Sciatic nerve (tissue), 2 donors: Measurements from ENCODE around the gene SMIM36. TPM values are rescaled to one million over a fixed set of nuclear protein-coding genes. Genes with fewer than 3 reads are reported as not detected.
"Not testable (repeated sequence)": the region's sequence is repeated elsewhere in the genome, so short reads cannot be mapped to it uniquely, and the experiment has no call there.

Source experiments
- ATAC-seq: fragments of 200-7000 bp; cut with Tn5 transposase; one replicate; pipeline ENCODE4 v1.9.1; 2020; ENCODE audit warnings: mild to moderate bottlenecking, moderate library complexity
- DNase-seq: peaks from one replicate; pipeline ENCODE4 v3.0.0-alpha.2; 2020; ENCODE audit warnings: low spot score
- intact Hi-C: fragments of 100-400 bp; cut with DNase I; formaldehyde crosslinking; loops from one replicate; pipeline ENCODE4 v1.14.2; 2022
- total RNA-seq: library from RNA; stranded (reverse); fragmentation: NEBNext Ultra II Directional; extraction: Animal tissue kit (Norgen Biotek cat#: 25700); gene quantifications from one replicate; pipeline ENCODE4 v1.2.1, GENCODE V29; 2021
- donor health status: DM: no; HTN: no; CAD: no.
- donor health status: DM: no; HTN: no; CAD: no.

SMIM36 gene
- total RNA-seq, 1 donor from 2014 or later: not detected

DNA sequence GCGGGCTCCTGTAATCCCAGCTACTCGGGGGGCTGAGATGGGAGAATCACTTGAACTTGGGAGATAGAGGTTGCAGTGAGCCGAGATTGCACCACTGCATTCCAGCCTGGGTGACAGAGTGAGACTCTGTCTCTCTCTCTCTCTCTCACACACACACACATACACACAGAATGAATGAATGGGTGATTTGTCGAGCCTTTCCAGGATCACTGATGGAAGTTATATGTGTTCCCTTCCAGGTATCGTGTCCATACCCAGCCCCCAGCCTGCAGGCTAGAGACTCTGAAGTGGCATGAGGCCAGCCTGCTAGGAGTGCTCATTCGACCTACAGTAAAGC, 88.5 kb downstream of the SMIM36 start:
- DNase-seq, ATAC-seq, intact Hi-C loops: not testable (repeated sequence)

DNA sequence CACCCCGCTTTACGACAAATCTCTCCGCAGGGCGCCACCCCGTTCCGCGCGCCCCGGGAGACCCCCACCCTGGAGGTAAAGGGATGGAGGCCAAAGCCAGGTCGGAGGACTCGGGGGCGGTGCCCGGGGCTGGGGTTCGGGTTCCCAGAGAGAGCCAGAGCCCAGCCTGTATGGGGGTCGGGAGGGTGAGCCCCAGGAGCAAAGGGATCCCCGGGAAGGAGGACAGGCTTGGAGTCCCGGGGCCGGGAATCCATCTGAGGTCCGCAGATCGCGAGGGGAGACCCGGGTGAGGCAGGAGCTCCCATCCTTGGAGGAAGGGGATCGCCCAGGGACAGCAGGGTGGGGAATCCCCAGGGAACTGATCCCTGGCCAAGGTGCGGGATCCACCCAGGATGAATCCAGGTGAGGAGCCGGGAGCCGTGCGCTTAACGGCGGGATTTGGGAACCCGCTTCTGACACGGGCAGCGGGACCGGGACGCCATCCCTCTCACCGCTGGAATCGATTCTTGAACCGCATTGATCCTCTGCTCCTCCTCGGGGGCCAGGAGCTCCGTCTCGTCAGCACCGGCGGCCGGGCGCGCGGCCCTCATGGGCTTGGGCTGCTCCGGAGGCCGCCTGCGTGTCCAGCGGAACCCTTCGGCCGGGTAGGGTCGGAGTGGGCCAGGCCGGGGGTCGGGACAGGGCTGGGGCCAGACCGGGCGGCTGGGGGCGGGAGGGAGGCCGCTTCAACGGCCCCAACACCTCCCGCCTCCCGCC, 89.9 kb downstream of the SMIM36 start, which contains the start of gene MMD:
Gene MMD, minus strand, starts transcription at position 657 of the 756 bp plus-strand sequence. Its CDS starts 140 bp downstream, at position 517.
- ATAC-seq (peak; percentile 38), DNase-seq (no peak)
- intact Hi-C loops: no loop called here

DNA sequence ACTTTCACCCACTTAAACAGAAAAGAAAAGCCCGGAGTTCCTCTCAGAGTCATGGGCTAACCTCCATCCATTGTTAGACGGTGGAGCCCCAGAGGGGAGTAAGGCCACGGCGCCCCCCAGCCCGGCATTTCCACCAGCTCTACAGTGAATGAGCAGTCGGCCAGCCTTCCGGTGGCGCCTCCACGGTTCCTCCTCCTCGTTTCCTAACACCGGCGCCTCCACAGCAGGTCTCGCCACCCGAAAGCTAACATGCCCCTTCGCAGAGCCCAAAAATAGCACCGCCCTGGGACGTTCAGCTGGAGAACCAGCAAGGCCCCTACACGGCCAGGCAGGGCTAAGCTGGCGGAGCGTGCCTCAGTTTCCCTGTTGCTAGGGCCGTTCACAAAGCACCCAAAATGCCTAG, 90.5 kb downstream of the SMIM36 start:
- ATAC-seq (peak; percentile 35), DNase-seq (peak; percentile 71)
- intact Hi-C loops: no loop called here

DNA sequence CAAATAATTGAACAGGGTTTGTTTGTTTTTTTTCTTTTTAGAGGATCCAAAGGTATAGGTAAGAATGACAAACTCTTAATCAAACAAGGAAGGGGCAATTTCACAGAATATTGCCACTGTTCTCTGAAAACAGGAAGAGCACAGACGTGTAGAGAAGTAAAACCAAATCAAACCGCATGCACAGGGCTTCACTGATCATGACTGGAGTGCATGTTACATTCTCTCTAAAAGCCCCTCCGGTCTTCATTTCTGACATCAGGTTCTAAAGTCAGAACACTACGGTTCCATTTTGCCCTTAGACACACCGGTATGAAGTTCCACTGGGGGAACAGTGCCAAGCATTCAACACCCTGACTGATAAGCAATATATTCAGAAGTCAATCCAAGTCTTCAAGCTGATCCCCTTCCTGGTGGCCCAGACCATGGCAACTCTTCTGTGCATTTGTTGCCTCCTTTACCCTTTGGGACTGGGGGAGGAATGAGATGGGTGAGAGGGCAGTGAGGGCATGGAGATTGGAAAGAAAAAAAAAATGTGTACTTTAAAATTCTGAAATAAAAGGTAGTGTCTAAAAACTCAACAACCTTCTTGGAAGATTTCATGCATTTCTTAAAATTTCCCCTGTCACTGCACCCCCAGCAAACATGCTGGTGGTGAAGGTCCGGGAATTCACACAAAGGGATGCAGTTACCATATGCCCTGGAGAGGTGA, 91.0 kb downstream of the SMIM36 start:
- intact Hi-C loops: no loop called here
- no peak for DNase-seq
- ATAC-seq: no peak

DNA sequence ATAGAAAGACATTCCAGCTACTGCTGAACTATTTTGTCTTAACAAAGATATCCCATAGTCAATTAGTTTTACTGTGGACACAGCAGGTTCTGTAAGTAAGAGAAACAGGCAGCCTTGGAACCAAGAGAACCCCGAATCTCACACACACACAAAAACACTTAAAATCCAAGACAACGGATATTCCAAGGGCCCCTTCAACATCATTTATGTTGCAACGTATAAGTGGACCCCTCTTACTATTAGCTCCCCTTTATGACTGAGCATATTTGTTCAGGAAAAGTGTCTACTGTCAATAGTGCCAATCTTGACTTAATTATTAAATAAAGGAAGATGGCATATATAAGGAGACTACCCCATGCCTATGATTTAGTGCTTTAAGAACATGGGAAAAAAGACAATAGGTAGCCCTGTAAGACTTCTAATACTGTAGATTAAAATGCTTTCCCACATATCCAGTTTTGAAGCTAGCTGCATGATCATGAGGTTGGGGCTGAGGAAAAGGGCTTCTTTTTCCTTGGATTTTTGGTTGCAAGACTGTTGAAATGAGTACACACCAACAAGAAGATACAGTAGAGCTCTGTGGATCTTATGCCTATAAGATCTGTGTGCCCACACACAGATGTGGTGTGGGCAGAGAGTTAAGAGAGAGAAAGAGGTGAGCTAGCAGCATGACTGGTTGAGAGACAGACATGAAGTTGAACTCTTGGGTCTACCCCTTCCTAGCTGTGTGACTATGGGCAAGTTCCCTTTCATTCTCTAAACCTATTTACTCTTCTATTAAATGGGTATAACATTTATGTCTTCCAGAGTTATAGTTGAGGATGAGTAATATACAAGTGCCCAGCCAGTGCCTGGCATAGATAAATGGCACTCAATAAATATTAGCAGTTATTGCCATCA, 92.6 kb downstream of the SMIM36 start:
- DNase-seq: no peak
- intact Hi-C loops: loop anchor here (10.0 kb wide), 1 partner anchor 424 kb away; no protein-coding TSS in a partner anchor
- no peak for ATAC-seq

DNA sequence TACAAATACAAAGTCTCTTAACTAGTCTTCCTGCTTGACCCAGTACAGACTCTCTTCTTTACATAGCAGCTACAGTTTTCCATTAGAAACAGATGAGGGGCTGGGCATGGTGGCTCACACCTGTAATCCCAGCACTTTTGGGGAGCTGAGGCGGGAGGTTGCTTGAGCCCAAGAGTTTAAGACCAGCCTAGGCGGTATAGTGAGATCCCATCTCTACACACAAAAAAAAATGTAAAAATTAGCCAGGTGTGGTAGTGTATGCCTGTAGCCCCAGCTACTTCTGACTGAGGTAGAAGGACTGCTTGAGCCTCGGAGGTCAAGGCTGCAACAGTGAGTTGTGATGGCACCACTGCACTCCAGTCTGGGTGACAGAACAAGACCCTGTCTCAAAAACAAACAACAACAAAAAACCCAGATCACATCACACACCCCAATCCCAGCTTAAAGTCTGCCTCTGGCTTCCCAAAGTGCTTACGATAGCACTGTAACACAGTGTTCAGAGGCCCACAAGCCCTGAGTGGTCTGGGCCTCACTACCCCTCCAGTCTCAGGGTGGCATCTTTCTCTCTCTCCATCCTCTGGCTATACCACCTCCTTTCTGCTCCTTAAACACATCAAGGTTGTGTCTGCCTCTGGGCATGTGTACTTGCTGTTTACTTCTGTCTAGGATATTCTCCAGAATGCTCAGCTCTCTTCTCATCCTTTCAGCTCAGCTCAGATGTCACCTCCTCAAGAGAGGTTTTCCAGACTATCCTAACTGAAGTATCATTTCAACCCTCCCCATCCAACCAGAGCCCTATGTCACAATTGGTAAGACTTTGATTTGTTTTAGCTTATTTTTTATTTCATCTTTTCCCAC, 93.6 kb downstream of the SMIM36 start:
- ATAC-seq: no peak
- intact Hi-C loops: loop anchor here (10.0 kb wide), 1 partner anchor 423 kb away; no protein-coding TSS in a partner anchor
- DNase-seq: no peak

DNA sequence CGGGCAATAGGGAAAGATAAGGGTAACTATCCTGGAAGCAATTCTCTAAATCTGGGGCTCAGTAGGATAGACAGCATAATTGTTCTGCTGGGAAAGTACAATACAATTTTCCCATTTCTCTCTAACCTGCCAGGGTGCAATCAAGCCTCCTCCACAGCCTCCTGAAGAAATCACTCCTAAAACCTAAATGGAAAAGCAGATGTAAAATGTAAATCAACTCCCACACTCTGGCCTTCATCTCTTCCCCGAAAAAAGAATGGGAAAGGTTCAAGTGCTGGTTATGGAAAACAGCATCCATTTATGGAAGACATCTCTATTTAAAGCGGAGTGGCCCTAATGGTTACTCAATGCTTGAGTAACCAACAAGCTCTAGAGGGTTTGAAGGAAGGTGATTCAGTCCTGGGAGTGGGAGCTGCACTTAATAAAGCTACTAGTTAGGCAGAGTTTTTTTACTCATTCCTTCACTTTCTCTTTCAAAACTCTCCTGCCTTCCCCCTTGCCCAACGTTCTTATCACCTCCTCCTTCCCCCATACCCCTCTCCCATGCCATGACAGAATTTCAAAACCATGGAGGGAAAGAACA, 94.7 kb downstream of the SMIM36 start:
- intact Hi-C loops: loop anchor here (10.0 kb wide), 1 partner anchor 422 kb away; no protein-coding TSS in a partner anchor
- ATAC-seq (no peak), DNase-seq (no peak)

DNA sequence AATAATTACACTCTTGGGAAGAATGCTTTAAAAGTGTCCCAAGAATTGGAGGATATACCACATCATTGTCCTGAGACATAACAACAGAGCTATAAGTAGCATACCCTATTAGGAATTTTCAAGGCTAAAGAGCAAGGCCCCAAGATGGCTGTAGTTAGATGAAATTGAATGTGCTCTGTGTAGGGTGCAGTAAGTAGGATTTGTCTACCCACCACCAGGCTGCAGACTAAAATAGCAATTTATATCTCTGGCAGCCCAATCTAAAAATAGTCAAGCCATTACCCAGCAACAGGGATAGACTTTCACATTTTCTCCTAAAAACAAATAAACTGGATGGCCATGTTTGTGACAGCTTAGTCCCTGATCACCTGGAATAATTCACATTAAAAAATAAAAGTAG, 95.3 kb downstream of the SMIM36 start:
- intact Hi-C loops: loop anchor here (10.0 kb wide), 1 partner anchor 421 kb away; no protein-coding TSS in a partner anchor
- no peak for DNase-seq
- no peak for ATAC-seq

DNA sequence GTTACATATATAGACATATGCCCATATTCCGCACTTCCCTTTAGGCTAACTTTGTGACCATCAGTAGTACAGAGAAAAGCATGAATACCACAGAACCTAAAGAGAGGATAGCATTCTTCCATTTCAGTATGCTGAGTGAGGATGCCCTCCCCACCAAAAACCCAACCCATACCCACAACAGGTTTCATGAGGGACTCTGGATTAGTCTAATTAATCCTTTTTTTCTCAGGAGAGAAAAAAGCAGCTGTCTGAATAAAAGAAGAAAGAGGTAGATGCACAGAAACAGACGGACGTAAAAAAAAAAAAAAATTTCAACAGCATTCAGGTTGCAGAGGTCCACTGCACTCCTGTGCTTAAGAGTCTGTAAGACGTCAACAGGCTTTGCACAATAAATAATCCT, 96.3 kb downstream of the SMIM36 start:
- no peak for ATAC-seq
- intact Hi-C loops: loop anchor here (10.0 kb wide), 1 partner anchor 420 kb away; no protein-coding TSS in a partner anchor
- no peak for DNase-seq

DNA sequence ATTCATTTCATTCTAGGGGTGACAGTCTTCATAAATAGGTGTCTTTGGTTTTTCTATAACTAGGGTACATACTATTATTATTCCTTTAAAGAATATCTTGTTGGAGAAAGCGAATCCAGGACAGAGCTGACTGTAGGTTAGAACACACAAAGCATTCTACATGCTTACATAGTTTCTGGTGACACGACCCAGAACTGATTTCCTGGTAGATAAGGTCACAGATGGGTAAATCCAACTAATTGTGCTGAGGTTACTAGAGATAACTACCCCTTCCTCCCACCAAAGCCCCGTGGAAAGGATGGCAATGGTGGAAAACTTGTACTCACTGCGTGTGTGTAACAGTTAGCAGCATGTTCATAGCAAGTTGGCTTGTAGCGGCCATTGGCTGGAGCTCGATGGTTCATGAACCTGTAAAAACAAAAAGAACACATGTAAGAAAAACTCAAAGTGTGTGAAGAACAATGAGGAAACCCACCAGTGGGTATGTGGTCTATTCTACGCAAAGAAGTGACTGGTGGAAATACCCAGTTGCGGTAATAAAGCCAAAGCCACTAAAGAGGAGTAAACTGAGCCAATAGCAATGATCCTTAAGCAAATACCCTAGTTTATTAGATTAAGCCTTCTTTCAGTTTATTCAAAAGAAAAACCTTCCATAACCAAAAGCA, 97.3 kb downstream of the SMIM36 start:
- DNase-seq (no peak), ATAC-seq (no peak)
- intact Hi-C loops: loop anchor here (10.0 kb wide), 1 partner anchor 419 kb away; no protein-coding TSS in a partner anchor

DNA sequence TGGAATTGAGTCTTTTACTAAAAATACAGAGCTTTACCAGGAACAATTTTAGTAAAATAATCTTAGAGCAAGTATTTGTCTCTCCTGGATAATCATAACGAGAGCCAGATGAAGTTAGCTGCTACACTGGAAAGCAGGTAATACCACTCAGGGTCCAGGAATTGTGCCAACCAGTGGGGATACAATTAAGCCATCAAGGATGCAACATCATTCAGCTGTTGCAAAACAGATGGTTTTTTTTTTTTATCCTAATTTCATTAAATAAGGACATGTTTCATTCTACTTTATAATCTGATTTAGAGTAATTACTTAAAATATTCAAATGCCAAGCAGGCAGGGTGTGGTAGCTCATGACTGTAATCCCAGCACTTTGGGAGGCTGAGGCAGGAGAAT, 99.8 kb downstream of the SMIM36 start:
- intact Hi-C loops: loop anchor here (10.0 kb wide), 1 partner anchor 417 kb away; no protein-coding TSS in a partner anchor
- DNase-seq (no peak), ATAC-seq (no peak)

DNA sequence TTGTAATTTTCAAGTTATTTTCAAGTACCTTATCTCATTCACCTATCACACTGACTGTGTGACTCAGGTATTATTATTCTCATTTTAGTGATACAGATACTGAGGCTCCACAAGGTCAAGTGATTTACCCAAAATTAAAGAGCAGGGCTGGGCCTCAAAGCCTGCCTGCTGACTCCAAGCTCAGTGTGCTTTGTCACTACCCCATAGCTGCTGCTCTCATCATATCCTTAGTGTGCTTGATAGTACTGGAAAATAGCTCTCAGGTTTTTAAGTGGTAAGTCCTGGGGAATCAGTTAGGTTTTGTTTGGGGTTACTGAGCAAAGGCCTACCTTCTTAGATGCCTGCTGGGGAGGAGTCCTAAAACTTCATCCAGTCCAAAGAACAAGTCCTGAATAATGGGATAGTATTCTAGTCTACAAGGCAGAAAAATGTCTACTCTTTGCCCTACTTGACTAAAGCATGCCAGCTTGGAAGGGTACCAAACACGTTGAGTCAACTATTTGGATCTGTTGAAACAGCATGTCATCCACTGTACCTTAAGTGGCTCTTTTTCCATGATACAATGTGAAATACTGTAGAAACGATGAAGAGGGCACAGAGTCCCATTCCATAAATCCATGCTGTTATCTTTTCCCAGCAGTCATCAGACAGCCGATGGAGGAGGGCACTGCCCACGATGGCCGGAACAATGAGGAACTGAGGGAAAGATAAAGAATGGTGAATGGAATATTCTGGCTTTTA, 100.4 kb downstream of the SMIM36 start:
- intact Hi-C loops: loop anchor here (10.0 kb wide), 1 partner anchor 416 kb away; no protein-coding TSS in a partner anchor
- ATAC-seq: no peak
- DNase-seq: no peak

DNA sequence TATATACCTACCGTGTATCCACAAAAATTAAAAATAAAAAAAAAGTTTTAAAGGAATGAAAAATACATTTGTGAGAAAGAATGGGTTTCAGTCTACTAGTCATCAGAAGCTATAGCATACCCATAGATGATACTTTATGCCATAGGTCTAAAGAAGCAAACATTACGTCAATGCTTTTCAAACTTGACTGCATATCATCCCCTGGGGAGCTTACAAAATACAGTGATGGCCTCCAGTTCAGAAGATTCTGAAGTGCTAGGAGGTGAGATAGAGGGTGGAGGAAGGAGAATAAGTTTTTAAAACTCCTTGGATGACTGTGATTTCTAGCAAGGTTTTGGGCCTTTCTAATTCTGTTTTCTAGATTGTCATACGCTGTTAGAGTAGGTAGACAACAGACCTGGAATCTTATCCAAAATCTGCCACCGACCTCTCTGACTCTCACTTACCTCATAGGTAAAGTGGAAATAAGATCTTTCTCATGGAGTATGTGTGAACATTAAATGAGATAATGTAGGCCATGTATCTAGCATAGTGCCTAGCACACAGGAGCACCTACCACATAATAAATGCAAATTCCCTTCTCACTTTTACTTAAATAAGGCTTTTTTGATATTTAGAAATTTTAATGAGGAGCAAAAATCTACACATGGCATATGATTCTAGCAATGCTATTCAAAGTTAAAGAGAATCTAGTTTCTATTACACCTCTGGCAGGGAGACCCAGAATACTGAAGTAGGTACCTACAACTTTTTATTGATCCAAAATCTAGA, 102.0 kb downstream of the SMIM36 start:
- ATAC-seq (no peak), DNase-seq (no peak)
- intact Hi-C loops: no loop called here

DNA sequence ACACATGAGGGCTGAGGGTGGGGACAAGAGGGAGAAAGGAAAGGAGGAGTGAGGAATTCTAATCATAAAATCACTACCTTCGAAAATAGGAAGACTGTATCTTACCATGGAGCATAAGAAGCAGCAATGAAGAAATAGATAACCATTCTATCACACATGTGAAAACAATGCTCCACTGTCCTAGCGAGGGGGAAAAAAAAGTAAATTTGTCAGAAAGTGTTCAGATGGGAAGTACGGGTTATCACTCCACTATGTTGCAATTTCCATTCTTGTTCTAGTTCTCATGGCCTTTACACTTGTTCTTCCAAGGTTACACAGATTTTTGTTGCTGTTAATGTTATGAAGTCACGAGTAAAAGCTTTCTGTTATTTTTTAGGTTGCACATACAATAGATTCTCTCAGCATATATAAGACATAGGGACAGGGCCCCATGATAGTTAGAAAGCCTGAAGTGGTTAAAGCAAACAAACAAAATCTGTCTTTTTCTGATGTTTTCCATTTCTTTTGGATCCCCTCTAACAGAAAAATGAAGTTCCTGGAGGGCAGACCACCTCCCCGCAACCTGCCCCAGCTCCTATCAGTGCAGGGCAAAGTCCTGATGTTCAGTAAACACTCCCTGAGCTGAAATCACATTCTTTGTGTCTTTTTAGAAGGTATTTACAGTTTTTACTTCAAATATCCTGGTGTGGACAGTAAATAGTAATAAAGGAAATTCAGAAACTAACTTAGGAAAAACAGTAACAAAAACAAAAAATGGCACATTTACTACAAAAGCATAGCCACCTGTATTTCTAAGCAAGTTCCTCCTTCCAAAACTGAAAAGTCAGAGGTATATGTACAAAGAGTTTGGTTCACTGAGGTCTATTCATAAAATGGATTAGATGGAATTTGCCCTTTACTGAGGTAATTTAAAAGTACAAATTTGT, 103.3 kb downstream of the SMIM36 start:
- ATAC-seq: no peak
- intact Hi-C loops: no loop called here
- DNase-seq: no peak

DNA sequence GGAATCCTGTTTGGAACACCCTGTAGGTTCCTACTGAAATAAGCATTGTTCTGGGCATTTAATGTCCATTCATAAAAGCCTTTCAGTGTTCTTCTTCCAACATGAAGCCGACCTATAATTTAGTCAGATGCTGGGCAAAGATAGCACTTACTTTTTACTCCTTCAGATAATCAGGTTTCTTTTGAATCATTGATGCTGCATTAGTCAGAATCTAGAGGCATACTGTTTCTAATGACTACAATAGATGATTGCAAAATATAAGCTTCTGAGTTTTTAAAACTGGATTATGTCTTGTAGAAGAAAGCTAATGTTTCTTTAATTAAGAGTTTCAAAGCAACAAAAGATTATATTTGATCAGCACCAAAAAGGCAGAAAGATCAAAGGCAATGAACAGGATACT, 105.7 kb downstream of the SMIM36 start:
- intact Hi-C loops: no loop called here
- ATAC-seq (no peak), DNase-seq (no peak)
